NCI-H2107 treated with DMSO at 0.1 percent for 48 hours (cell line): ENCODE results near the gene SESN1.
"Not testable (repeated sequence)": the region's sequence is repeated elsewhere in the genome, so short reads cannot be mapped to it uniquely, and the experiment has no call there.

Source experiments
- DNase-seq: peaks from one replicate; lab custom pipeline; 2025; ENCODE audit not compliant: unreplicated experiment; lab: John Stamatoyannopoulos, UW

The SESN1 gene

GRCh38 chr6:109002882-109003281 lies 91.8 kb downstream of the SESN1 start:
- no peak for DNase-seq

- DNase-seq = no peak
Observed at GRCh38 chr6:109002051-109002697, 92.5 kb downstream of the SESN1 start.

- no peak for DNase-seq
Observed at GRCh38 chr6:109001291-109001894, 93.3 kb downstream of the SESN1 start.

- DNase-seq = no peak
Observed at GRCh38 chr6:109000289-109000688, 94.4 kb downstream of the SESN1 start.

- no peak for DNase-seq
Observed at GRCh38 chr6:108999428-108999827, 95.2 kb downstream of the SESN1 start.

- no peak for DNase-seq
Observed at GRCh38 chr6:108998485-108998884, 96.2 kb downstream of the SESN1 start.

- no peak for DNase-seq
Observed at GRCh38 chr6:108996208-108996607, 98.4 kb downstream of the SESN1 start.

- DNase-seq = no peak
Observed at GRCh38 chr6:108995296-108995695, 99.3 kb downstream of the SESN1 start.

GRCh38 chr6:108993876-108994275 lies 100.8 kb downstream of the SESN1 start:
- DNase-seq = no peak

GRCh38 chr6:108989700-108990099 lies 104.9 kb downstream of the SESN1 start:
- DNase-seq = no peak

GRCh38 chr6:108988765-108989164 lies 105.9 kb downstream of the SESN1 start:
- no peak for DNase-seq

- DNase-seq = no peak
Observed at GRCh38 chr6:108988296-108988695, 106.3 kb downstream of the SESN1 start.

- no peak for DNase-seq
Observed at GRCh38 chr6:108987156-108987555, 107.5 kb downstream of the SESN1 start.

- no peak for DNase-seq
Observed at GRCh38 chr6:108985301-108985700, 109.3 kb downstream of the SESN1 start.

GRCh38 chr6:108983151-108983550 lies 111.5 kb downstream of the SESN1 start:
- DNase-seq = no peak

- no peak for DNase-seq
Observed at GRCh38 chr6:108982154-108983113, 112.2 kb downstream of the SESN1 start.

GRCh38 chr6:108978638-108979037 lies 116.0 kb downstream of the SESN1 start:
- not testable (repeated sequence) for DNase-seq

- no peak for DNase-seq
Observed at GRCh38 chr6:108974201-108974600, 120.4 kb downstream of the SESN1 start.

- DNase-seq = no peak
Observed at GRCh38 chr6:108969776-108970175, 124.9 kb downstream of the SESN1 start.

GRCh38 chr6:108968325-108969316 lies 126.0 kb downstream of the SESN1 start:
- DNase-seq = no peak
